ENCODE results near the gene RHOT2. TPM values are rescaled to one million over a fixed set of nuclear protein-coding genes. Genes with fewer than 3 reads are reported as not detected.

The RHOT2 gene
- total and polyA plus RNA-seq, 2 of the 8 experiments (the other 6 are each of a cell fraction or from before 2014, with no cell fraction given): 149 to 194 TPM

GRCh38 chr16:686459-687260, 18.7 kb downstream of the RHOT2 start:
- Histone ChIP-seq H3K27me3 (replicated peaks in 1 of 4; ENCODE audit: control insufficient read depth in 3 of 4, extremely low read depth in 1 of 4, insufficient read depth in 3 of 4, low read length in 3 of 4) (peaks cover 0 to 5% (median 2%) of the 10 kb centered on the region in 4 experiments; a peak in 1 of 7 replicates), H2BK15ac (ENCODE audit: low read length) (no peak overlapping the region), H3K9ac (replicated peaks in 1 of 4; ENCODE audit: extremely low read depth in 1 of 4, low read depth in 3 of 4, low read length in 3 of 4) (no peak overlapping the region), H2AFZ (ENCODE audit: low read length) (no peak overlapping the region), H3K9me3 (ENCODE audit: insufficient read depth in 2 of 2, low read depth in 1 of 2, low read length in 1 of 2) (no peaks in the 10 kb centered on the region), H2AK5ac (ENCODE audit: low read depth, low read length) (no peak overlapping the region), H2BK120ac (replicated peaks; ENCODE audit: low read depth, low read length) (no peak overlapping the region), H3K4me3 (ENCODE audit: extremely low read depth in 1 of 4, insufficient read depth in 2 of 4, low read depth in 3 of 4, low read length in 4 of 4) (no peak overlapping the region), H4K91ac (replicated peaks; ENCODE audit: insufficient read length, low read length) (no peak overlapping the region), H3K4ac (replicated peaks; ENCODE audit: insufficient read length, low read depth, low read length) (no peak overlapping the region), H4K20me1 (replicated peaks in 1 of 2; ENCODE audit: control insufficient read depth in 1 of 2, insufficient read depth in 2 of 2, low read length in 2 of 2) (peaks cover 4 to 26% of the 10 kb centered on the region in 2 experiments), H3K4me1 (replicated peaks in 1 of 4; ENCODE audit: control insufficient read depth in 3 of 4, insufficient read depth in 4 of 4, low read length in 3 of 4) (peaks cover 0 to 15% (median 10%) of the 10 kb centered on the region in 4 experiments; a peak in 5 of 7 replicates), H3K23me2 (ENCODE audit: low read depth, low read length) (peaks cover 12% of the 10 kb centered on the region), H2BK5ac (ENCODE audit: low read depth, low read length) (no peak overlapping the region), H3K27ac (ENCODE audit: low read depth, low read length) (no peak overlapping the region), H3K79me1 (ENCODE audit: low read depth, low read length) (peaks cover 4% of the 10 kb centered on the region), H4K5ac (ENCODE audit: insufficient read length, low read depth, low read length) (no peak overlapping the region), H3K18ac (ENCODE audit: extremely low read depth, low read length) (no peak overlapping the region), H3K36me3 (ENCODE audit: control insufficient read depth in 2 of 4, insufficient read depth in 4 of 4, low read length in 3 of 4) (peaks cover 4 to 27% (median 13%) of the 10 kb centered on the region in 4 experiments; a peak in 7 of 8 replicates), H3K23ac (ENCODE audit: insufficient read length) (no peak overlapping the region), H3K79me2 (ENCODE audit: control insufficient read depth in 1 of 2, insufficient read depth in 2 of 2, low read length in 2 of 2) (peaks cover 0 to 4% of the 10 kb centered on the region in 2 experiments; a peak in 1 of 4 replicates), H2BK12ac (ENCODE audit: low read depth, low read length) (no peak overlapping the region), H4K8ac (ENCODE audit: extremely low read depth, insufficient read depth, low read length) (no peak overlapping the region; the same call in 1 of the 2 replicates), H3K4me2 (ENCODE audit: insufficient read depth in 1 of 2, low read depth in 2 of 2, low read length in 2 of 2) (no peak overlapping the region), H2BK20ac (ENCODE audit: low read length) (no peak overlapping the region), H3K56ac (replicated peaks; ENCODE audit: insufficient read length, low read depth, low read length) (no peak overlapping the region), H3K14ac (ENCODE audit: insufficient read length) (no peak overlapping the region)
- ChIA-PET POLR2A (ENCODE audit: partially characterized antibody) (interaction anchor here (0.8 to 2.5 kb wide), 12 partner anchors 9 to 98 kb away, joined by 3 to 6 read pairs (median 4); partner anchors contain the start of genes RHBDL1 and RHOT2), CTCF (ENCODE audit: partially characterized antibody) (interaction anchor here (0.6 to 6.0 kb wide), 20 partner anchors 9 to 316 kb away, joined by 3 to 75 read pairs (median 3); partner anchors contain the start of genes FBXL16, RHBDL1, RHOT2 and WDR90)
- 96% methylated on average over 43 of the region's 51 CpGs; no CpG with 5 or more reads in 1 of the 2 experiments for WGBS, 2 experiments (ENCODE audit: extremely low coverage in 1 of 2, insufficient coverage in 1 of 2, insufficient read length in 1 of 2, insufficient replicate concordance in 2 of 2, low coverage in 1 of 2, low lambda C conversion rate in 2 of 2, missing lambda C conversion rate in 1 of 2)
- FAIRE-seq (no peak), DNase-seq (ENCODE audit: low read depth in 1 of 2, low spot score in 2 of 2) (no peak)
- no peak for TF ChIP-seq CHD1 (IDR thresholded peaks at IDR 0.05; ENCODE audit: low read depth, low read length)
- TF ChIP-seq BACH1 (IDR thresholded peaks at IDR 0.05; ENCODE audit: low read length): no peak
- TF ChIP-seq EP300 (IDR thresholded peaks at IDR 0.05; ENCODE audit: borderline replicate concordance in 1 of 2, low read depth in 2 of 2, low read length in 2 of 2): no peak
- no peak for TF ChIP-seq EZH2 (IDR thresholded peaks at IDR 0.05; ENCODE audit: low read depth, low read length, severe bottlenecking)
- no peak for TF ChIP-seq HDAC2 (IDR thresholded peaks at IDR 0.05; ENCODE audit: borderline replicate concordance in 1 of 2, low read depth in 2 of 2, low read length in 2 of 2)
- no peak for TF ChIP-seq PHF8 (conservative IDR thresholded peaks at IDR 0.05; ENCODE audit: low read depth, low read length)
- no peak for TF ChIP-seq CHD2 (IDR thresholded peaks at IDR 0.05; ENCODE audit: low read length)
- TF ChIP-seq BRCA1 (IDR thresholded peaks at IDR 0.05; ENCODE audit: low read depth, low read length): no peak
- no peak for TF ChIP-seq MAFK (IDR thresholded peaks at IDR 0.05; ENCODE audit: low read depth, low read length)
- TF ChIP-seq JUND (IDR thresholded peaks at IDR 0.05; ENCODE audit: low read length): no peak
- TF ChIP-seq SP4 (IDR thresholded peaks at IDR 0.05; ENCODE audit: low read length): no peak

All from H1 (cell line).